Peyer's patch (tissue), 4 donors: ENCODE data around the gene SCN5A. TPM values are rescaled to one million over a fixed set of nuclear protein-coding genes. Genes with fewer than 3 reads are reported as not detected.

Source experiments
- DNase-seq, 3 donors: peaks; one replicate each; pipeline ENCODE4 v3.0.0-alpha.2; 2017 to 2019
- H3K27ac ChIP-seq, 4 donors: fragments of 200-600 bp; sonication (generic); one replicate each; pipeline ENCODE4 v1.5.1; 2016 to 2019
- H3K27me3 ChIP-seq, 2 donors: fragments of 200-600 bp; sonication (generic); one replicate each; pipeline ENCODE4 v1.5.1; 2019
- H3K36me3 ChIP-seq, 3 donors: fragments of 200-600 bp; sonication (generic); one replicate each; pipeline ENCODE4 v1.5.1; 2016 to 2019
- H3K4me1 ChIP-seq, 4 donors: fragments of 200-600 bp; sonication (generic); one replicate each; pipeline ENCODE4 v1.5.1; 2016 to 2019
- H3K4me3 ChIP-seq, 4 donors: fragments of 200-600 bp; sonication (generic); 1 replicate in 3 of 4; 2 replicates in 1 of 4; pipeline ENCODE4 v1.5.1; 2016 to 2019; ENCODE audit warnings: mild to moderate bottlenecking in 1 of 4
- H3K9me3 ChIP-seq, 4 donors: fragments of 200-600 bp; sonication (generic); one replicate each; pipeline ENCODE4 v1.5.1; 2016 to 2019; ENCODE audit warnings: mild to moderate bottlenecking in 1 of 4
- CTCF ChIP-seq, 6 experiments: fragments of 450-650 bp in 4 of 6; fragments of 200-600 bp in 2 of 6; sonication (generic) in 1 of 6; IDR thresholded peaks; one replicate each; pipeline ENCODE4 v1.5.1; 2017 to 2019; ENCODE audit warnings: antibody characterized with exemption in 6 of 6, mild to moderate bottlenecking in 3 of 6, moderate library complexity in 1 of 6
- POLR2A ChIP-seq, 2 donors: fragments of 450-650 bp; IDR thresholded peaks; one replicate each; pipeline ENCODE4 v1.5.1; 2017; ENCODE audit warnings: antibody characterized with exemption in 2 of 2, mild to moderate bottlenecking in 2 of 2, moderate library complexity in 2 of 2
- total RNA-seq, 4 donors: library from RNA; depleted of rRNA; stranded (reverse); fragments of >200 nt; gene quantifications; one replicate each; pipeline ENCODE4 v1.1.0, GENCODE V29; 2016

SCN5A gene
- total RNA-seq, 4 donors from 2014 or later, result 0.13 TPM; not detected in 3

GRCh38 chr3:38622336-38622735 lies 27.2 kb downstream of the SCN5A start:
- Histone ChIP-seq H3K36me3 (no peaks in the 10 kb centered on the region), H3K4me1 (no peaks in the 10 kb centered on the region), H3K27me3 (no peaks in the 10 kb centered on the region), H3K27ac (no peak overlapping the region), H3K4me3 (no peak overlapping the region), H3K9me3 (no peaks in the 10 kb centered on the region)
- no peak for DNase-seq
- TF ChIP-seq POLR2A (IDR thresholded peaks at IDR 0.05), result no peak
- TF ChIP-seq CTCF (IDR thresholded peaks at IDR 0.05), result no peak

- Histone ChIP-seq H3K27me3 (no peaks in the 10 kb centered on the region), H3K9me3 (no peaks in the 10 kb centered on the region), H3K4me3 (no peak overlapping the region), H3K36me3 (no peaks in the 10 kb centered on the region), H3K4me1 (no peaks in the 10 kb centered on the region), H3K27ac (no peak overlapping the region)
- no peak for DNase-seq
- TF ChIP-seq POLR2A (IDR thresholded peaks at IDR 0.05), result no peak
- TF ChIP-seq CTCF (IDR thresholded peaks at IDR 0.05), result no peak
Observed at GRCh38 chr3:38620236-38620635, 29.3 kb downstream of the SCN5A start.

- no peaks in the 10 kb centered on the region for H3K36me3 ChIP-seq
- no peak overlapping the region for H3K4me3 ChIP-seq
- H3K9me3 ChIP-seq, result no peaks in the 10 kb centered on the region
- TF ChIP-seq POLR2A (IDR thresholded peaks at IDR 0.05) (no peak), CTCF (IDR thresholded peaks at IDR 0.05) (no peak)
- DNase-seq, result no peak
- H3K4me1 ChIP-seq, result no peaks in the 10 kb centered on the region
- H3K27me3 ChIP-seq, result no peaks in the 10 kb centered on the region
- H3K27ac ChIP-seq, result no peak overlapping the region
Observed at GRCh38 chr3:38618343-38618742, 31.1 kb downstream of the SCN5A start.

GRCh38 chr3:38617586-38617985 lies 31.9 kb downstream of the SCN5A start:
- no peak overlapping the region for H3K27ac ChIP-seq
- H3K4me1 ChIP-seq, result no peaks in the 10 kb centered on the region
- H3K4me3 ChIP-seq, result no peak overlapping the region
- no peaks in the 10 kb centered on the region for H3K9me3 ChIP-seq
- no peaks in the 10 kb centered on the region for H3K36me3 ChIP-seq
- no peak for TF ChIP-seq CTCF (IDR thresholded peaks at IDR 0.05)
- TF ChIP-seq POLR2A (IDR thresholded peaks at IDR 0.05), result no peak
- H3K27me3 ChIP-seq, result no peaks in the 10 kb centered on the region
- no peak for DNase-seq

- Histone ChIP-seq H3K36me3 (no peaks in the 10 kb centered on the region), H3K4me1 (no peaks in the 10 kb centered on the region), H3K27me3 (no peaks in the 10 kb centered on the region), H3K9me3 (no peaks in the 10 kb centered on the region), H3K4me3 (no peak overlapping the region), H3K27ac (no peak overlapping the region)
- peak in 1 of 3 donors; percentile 7 for DNase-seq
- TF ChIP-seq POLR2A (IDR thresholded peaks at IDR 0.05), result no peak
- TF ChIP-seq CTCF (IDR thresholded peaks at IDR 0.05), result no peak
Observed at GRCh38 chr3:38617137-38617536, 32.4 kb downstream of the SCN5A start.

- H3K4me3 ChIP-seq, result no peak overlapping the region
Observed at GRCh38 chr3:38616658-38617057, 32.8 kb downstream of the SCN5A start.

More at GRCh38 chr3:38616658-38617057, 32.8 kb downstream of the SCN5A start:
- Histone ChIP-seq H3K27me3 (no peaks in the 10 kb centered on the region), H3K4me1 (no peaks in the 10 kb centered on the region), H3K36me3 (no peaks in the 10 kb centered on the region), H3K9me3 (no peaks in the 10 kb centered on the region), H3K27ac (no peak overlapping the region)
- TF ChIP-seq POLR2A (IDR thresholded peaks at IDR 0.05) (no peak), CTCF (IDR thresholded peaks at IDR 0.05) (no peak)
- DNase-seq, result peak in 1 of 3 donors; percentile 7
